Measurements from ENCODE around the gene TAS2R9.

DNA sequence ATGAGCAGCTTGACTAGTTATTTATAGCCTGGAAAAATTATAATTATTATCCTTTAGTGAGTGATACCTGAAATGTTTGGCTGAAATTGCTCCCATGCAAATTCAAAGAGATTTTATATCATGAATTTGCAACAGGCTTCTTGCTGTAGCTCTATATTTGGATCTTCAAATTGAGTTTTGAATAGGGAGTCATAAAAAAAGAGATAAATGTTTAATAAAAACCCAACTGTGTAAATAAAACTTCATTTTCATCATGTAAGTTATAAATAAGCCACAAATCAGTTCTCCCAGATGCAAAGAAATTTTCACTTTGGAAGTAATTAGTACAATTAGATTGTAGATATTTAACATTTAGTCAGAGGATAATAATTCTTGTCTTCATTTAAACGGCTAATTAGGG is 2.8 kb downstream of the TAS2R9 start, which contains the start of gene TAS2R8:
- TF ChIP-seq ESRRA (IDR thresholded peaks at IDR 0.05; ENCODE audit: borderline replicate concordance, low read length), result no peak
- TF ChIP-seq, protein P1, sequence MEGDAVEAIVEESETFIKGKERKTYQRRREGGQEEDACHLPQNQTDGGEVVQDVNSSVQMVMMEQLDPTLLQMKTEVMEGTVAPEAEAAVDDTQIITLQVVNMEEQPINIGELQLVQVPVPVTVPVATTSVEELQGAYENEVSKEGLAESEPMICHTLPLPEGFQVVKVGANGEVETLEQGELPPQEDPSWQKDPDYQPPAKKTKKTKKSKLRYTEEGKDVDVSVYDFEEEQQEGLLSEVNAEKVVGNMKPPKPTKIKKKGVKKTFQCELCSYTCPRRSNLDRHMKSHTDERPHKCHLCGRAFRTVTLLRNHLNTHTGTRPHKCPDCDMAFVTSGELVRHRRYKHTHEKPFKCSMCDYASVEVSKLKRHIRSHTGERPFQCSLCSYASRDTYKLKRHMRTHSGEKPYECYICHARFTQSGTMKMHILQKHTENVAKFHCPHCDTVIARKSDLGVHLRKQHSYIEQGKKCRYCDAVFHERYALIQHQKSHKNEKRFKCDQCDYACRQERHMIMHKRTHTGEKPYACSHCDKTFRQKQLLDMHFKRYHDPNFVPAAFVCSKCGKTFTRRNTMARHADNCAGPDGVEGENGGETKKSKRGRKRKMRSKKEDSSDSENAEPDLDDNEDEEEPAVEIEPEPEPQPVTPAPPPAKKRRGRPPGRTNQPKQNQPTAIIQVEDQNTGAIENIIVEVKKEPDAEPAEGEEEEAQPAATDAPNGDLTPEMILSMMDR (IDR thresholded peaks at IDR 0.05), result no peak
- no peak for TF ChIP-seq KDM5A (IDR thresholded peaks at IDR 0.05)
- TF ChIP-seq CBX2 (IDR thresholded peaks at IDR 0.05; ENCODE audit: borderline replicate concordance, low read depth), result no peak
- TF ChIP-seq, protein P2, sequence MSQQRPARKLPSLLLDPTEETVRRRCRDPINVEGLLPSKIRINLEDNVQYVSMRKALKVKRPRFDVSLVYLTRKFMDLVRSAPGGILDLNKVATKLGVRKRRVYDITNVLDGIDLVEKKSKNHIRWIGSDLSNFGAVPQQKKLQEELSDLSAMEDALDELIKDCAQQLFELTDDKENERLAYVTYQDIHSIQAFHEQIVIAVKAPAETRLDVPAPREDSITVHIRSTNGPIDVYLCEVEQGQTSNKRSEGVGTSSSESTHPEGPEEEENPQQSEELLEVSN (IDR thresholded peaks at IDR 0.05; ENCODE audit: borderline replicate concordance, low read depth), result no peak
- TF ChIP-seq RNF2 (IDR thresholded peaks at IDR 0.05; ENCODE audit: borderline replicate concordance, low read depth), result no peak
- TF ChIP-seq, protein P3, sequence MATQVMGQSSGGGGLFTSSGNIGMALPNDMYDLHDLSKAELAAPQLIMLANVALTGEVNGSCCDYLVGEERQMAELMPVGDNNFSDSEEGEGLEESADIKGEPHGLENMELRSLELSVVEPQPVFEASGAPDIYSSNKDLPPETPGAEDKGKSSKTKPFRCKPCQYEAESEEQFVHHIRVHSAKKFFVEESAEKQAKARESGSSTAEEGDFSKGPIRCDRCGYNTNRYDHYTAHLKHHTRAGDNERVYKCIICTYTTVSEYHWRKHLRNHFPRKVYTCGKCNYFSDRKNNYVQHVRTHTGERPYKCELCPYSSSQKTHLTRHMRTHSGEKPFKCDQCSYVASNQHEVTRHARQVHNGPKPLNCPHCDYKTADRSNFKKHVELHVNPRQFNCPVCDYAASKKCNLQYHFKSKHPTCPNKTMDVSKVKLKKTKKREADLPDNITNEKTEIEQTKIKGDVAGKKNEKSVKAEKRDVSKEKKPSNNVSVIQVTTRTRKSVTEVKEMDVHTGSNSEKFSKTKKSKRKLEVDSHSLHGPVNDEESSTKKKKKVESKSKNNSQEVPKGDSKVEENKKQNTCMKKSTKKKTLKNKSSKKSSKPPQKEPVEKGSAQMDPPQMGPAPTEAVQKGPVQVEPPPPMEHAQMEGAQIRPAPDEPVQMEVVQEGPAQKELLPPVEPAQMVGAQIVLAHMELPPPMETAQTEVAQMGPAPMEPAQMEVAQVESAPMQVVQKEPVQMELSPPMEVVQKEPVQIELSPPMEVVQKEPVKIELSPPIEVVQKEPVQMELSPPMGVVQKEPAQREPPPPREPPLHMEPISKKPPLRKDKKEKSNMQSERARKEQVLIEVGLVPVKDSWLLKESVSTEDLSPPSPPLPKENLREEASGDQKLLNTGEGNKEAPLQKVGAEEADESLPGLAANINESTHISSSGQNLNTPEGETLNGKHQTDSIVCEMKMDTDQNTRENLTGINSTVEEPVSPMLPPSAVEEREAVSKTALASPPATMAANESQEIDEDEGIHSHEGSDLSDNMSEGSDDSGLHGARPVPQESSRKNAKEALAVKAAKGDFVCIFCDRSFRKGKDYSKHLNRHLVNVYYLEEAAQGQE (IDR thresholded peaks at IDR 0.05), result no peak
- no peak for TF ChIP-seq BHLHE40 (IDR thresholded peaks at IDR 0.05; ENCODE audit: low read depth, low read length)

Data from A549 (cell line).